Activated CD8-positive, alpha-beta T cell treated with anti-CD3 and anti-CD28 coated beads for 36 hours (primary cell): ENCODE results near the gene MS4A15. TPM values are rescaled to one million over a fixed set of nuclear protein-coding genes. Genes with fewer than 3 reads are reported as not detected.

Experiments used
- ATAC-seq: fragments of 200-7000 bp; cut with Tn5 transposase; one replicate; pipeline ENCODE4 v1.10.0; 2021; ENCODE audit warnings: mild to moderate bottlenecking, moderate library complexity
- CTCF ChIA-PET: fragments of 350-600 bp; sonication (Branson Sonifier 250); formaldehyde crosslinking; loops from one replicate; lab custom pipeline; 2021; ENCODE audit warnings: antibody characterized with exemption; lab: Charles Lee
- POLR2A ChIA-PET: fragments of 350-600 bp; sonication (Branson Sonifier 250); formaldehyde crosslinking; loops from one replicate; lab custom pipeline; 2021; ENCODE audit warnings: antibody characterized with exemption; lab: Charles Lee
- DNase-seq: peaks from one replicate; pipeline ENCODE4 v3.0.0-alpha.2; 2020
- H3K27ac Mint-ChIP-seq: one replicate; pipeline ENCODE4 v1.8.0; 2021; ENCODE audit warnings: mild to moderate bottlenecking, mixed read lengths
- H3K27me3 Mint-ChIP-seq: one replicate; pipeline ENCODE4 v1.8.0; 2021; ENCODE audit warnings: mixed read lengths
- H3K36me3 Mint-ChIP-seq: one replicate; pipeline ENCODE4 v1.8.0; 2021; ENCODE audit warnings: low read depth, mixed read lengths
- H3K4me1 Mint-ChIP-seq: one replicate; pipeline ENCODE4 v1.8.0; 2021; ENCODE audit warnings: low read depth, mixed read lengths
- H3K4me3 Mint-ChIP-seq: one replicate; pipeline ENCODE4 v1.8.0; 2021; ENCODE audit warnings: mild to moderate bottlenecking, moderate library complexity, mixed read lengths
- H3K9me3 Mint-ChIP-seq: one replicate; pipeline ENCODE4 v1.8.0; 2021; ENCODE audit warnings: mixed read lengths
- intact Hi-C: fragments of 100-400 bp; cut with micrococcal nuclease; formaldehyde crosslinking; loops from one replicate; pipeline ENCODE4 v1.10.0; 2022
- total RNA-seq, 2 experiments: library from RNA; stranded (reverse); gene quantifications; one replicate each; pipeline ENCODE4 v1.2.3, GENCODE V29; 2021
- TF ChIP-seq, protein P1 (sequence below): fragments of 200-600 bp; IDR thresholded peaks from one replicate; pipeline ENCODE4 v1.8.0; 2022; ENCODE audit warnings: antibody characterized with exemption, mild to moderate bottlenecking

MS4A15 gene
- total RNA-seq, 2 experiments from 2014 or later: not detected

DNA sequence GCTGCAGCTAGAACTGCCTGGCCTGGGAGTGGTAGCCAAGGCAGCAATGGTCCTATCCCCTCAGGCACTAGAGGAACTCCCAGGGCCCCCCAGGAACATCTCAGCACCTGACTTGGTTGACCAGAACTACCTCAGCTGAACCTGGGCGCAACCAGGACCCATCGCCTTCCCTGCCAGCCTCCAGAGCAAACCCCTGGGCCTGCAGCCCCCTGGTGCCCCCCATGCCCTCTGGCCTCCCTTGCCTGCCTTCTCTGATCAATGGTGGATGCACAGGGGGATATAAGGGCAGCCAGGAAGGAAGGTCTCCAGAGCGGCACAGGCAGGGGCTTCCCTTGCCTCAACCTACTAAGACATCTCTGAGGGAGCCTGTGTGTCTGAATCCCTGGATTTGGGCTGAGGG is 42.0 kb downstream of the MS4A15 start:
- Mint-ChIP-seq H3K4me1 (no peaks in the 10 kb centered on the region), H3K27me3 (no peaks in the 10 kb centered on the region), H3K4me3 (no peak overlapping the region), H3K36me3 (no peaks in the 10 kb centered on the region), H3K27ac (no peak overlapping the region), H3K9me3 (no peaks in the 10 kb centered on the region)
- ChIA-PET POLR2A (no interaction called here), CTCF (interaction anchor here (1.4 kb wide), 1 partner anchor 23 kb away, joined by 6 read pairs; no protein-coding TSS in a partner anchor)
- DNase-seq: no peak
- intact Hi-C loops: no loop called here
- ATAC-seq: no peak
- TF ChIP-seq, protein P1, sequence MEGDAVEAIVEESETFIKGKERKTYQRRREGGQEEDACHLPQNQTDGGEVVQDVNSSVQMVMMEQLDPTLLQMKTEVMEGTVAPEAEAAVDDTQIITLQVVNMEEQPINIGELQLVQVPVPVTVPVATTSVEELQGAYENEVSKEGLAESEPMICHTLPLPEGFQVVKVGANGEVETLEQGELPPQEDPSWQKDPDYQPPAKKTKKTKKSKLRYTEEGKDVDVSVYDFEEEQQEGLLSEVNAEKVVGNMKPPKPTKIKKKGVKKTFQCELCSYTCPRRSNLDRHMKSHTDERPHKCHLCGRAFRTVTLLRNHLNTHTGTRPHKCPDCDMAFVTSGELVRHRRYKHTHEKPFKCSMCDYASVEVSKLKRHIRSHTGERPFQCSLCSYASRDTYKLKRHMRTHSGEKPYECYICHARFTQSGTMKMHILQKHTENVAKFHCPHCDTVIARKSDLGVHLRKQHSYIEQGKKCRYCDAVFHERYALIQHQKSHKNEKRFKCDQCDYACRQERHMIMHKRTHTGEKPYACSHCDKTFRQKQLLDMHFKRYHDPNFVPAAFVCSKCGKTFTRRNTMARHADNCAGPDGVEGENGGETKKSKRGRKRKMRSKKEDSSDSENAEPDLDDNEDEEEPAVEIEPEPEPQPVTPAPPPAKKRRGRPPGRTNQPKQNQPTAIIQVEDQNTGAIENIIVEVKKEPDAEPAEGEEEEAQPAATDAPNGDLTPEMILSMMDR: no peak

DNA sequence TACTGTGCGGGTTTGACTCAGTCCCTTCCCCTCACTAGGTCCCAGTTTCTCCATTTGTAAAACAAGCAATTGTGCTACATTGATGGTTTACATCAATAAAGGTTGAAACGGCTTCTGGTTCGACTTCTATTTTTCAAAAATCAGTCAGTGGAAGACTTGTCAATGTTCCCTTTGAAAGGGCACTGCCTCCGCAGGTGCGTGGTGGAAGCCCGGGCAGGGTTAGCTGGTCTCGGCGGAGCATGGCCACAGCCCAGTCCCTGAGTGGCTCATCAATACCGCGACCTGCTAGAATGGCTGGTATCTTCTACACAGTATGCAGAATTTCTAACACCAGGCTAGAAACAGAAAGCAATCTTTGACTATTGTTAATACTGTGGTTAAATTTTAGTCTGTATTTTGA is 44.5 kb downstream of the MS4A15 start:
- DNase-seq (no peak), ATAC-seq (no peak)
- Mint-ChIP-seq H3K9me3 (no peaks in the 10 kb centered on the region), H3K27me3 (no peaks in the 10 kb centered on the region), H3K36me3 (no peaks in the 10 kb centered on the region), H3K4me1 (peaks cover 2% of the 10 kb centered on the region), H3K4me3 (no peak overlapping the region), H3K27ac (no peak overlapping the region)
- ChIA-PET CTCF (no interaction called here), POLR2A (no interaction called here)
- intact Hi-C loops: no loop called here
- TF ChIP-seq, protein P1: no peak

DNA sequence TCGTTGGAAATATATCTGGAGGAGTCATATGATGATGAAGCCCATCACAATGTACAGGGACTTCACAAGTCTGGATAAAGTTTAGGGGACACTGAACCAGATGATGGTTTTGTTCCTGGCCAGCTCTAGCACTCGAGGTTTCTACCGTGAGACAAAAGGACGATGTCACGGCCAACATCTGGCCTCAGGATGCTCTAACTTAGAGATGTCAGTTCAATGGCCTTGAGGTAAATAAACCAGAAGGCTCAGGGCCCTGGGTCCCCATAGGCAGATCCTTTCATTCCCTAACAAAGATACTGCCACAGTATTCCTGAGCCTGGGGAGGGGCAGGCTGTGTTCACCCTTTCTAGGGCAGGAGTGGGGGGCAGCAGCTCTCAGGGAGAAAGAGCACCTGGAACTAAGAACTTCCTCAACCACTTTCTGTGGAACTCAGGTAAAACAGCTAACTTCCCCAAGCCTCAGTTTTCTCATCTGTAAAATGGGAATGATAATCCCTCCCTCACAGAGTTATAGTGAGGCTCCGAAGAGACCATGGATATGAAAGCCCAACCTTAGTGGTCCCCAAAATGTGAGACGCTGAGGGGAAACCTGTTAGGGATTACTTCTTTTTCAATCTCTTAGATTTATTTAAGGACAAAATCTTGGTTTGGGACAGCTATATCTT is 46.7 kb downstream of the MS4A15 start:
- Mint-ChIP-seq H3K27ac (no peak overlapping the region), H3K27me3 (no peaks in the 10 kb centered on the region), H3K4me1 (peaks cover 2% of the 10 kb centered on the region), H3K4me3 (no peak overlapping the region), H3K36me3 (no peaks in the 10 kb centered on the region), H3K9me3 (no peaks in the 10 kb centered on the region)
- TF ChIP-seq, protein P1: no peak
- ChIA-PET CTCF (no interaction called here), POLR2A (no interaction called here)
- intact Hi-C loops: no loop called here
- ATAC-seq: no peak
- DNase-seq: no peak

DNA sequence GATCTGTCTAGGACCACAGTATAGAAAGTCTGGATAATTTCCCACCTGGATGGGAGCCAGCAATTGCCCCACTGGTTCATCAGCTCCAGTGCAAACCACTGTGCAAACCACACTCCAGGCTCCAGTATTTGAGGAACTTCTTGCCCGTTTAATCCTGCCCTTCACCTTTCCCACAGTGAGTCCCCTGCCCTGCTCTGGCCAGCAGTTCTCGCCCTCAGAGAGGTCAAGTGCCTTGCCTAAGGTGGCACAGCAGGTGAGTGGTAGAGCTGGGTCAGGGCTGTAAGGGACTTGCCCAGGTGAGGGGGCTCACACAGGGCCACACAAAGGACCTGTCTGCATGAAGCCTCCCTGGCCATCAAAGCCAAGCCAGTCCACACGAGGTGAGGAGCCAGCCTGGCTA is 52.6 kb downstream of the MS4A15 start:
- Mint-ChIP-seq H3K36me3 (no peaks in the 10 kb centered on the region), H3K27me3 (peaks cover 5% of the 10 kb centered on the region), H3K4me1 (peaks cover 2% of the 10 kb centered on the region), H3K9me3 (no peaks in the 10 kb centered on the region), H3K27ac (no peak overlapping the region), H3K4me3 (no peak overlapping the region)
- ATAC-seq (no peak), DNase-seq (no peak)
- ChIA-PET CTCF (interaction anchor here (1.1 kb wide), 1 partner anchor 31 kb away, joined by 3 read pairs; no protein-coding TSS in a partner anchor), POLR2A (no interaction called here)
- intact Hi-C loops: no loop called here
- TF ChIP-seq, protein P1: no peak

DNA sequence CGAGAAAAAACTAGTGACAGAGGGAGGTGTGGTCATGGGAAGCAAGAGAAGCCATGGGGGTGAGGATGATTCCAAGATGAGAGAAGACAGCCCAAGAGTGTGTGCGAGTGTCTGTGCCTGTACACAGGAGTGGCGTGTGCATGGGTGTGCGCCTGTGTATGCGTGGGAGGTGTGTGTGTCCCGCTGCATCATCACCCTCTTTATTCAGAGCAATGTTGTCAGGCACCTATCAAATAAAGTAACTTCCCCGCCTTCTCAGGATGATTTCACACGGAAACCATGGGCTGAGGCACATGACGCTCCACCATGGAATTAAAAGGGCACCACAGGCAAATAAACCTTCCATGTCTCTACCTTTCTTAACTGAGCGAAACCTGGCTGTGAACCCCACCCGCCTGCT is 53.0 kb downstream of the MS4A15 start:
- Mint-ChIP-seq H3K4me1 (peaks cover 2% of the 10 kb centered on the region), H3K27me3 (peaks cover 5% of the 10 kb centered on the region), H3K36me3 (no peaks in the 10 kb centered on the region), H3K9me3 (no peaks in the 10 kb centered on the region), H3K27ac (no peak overlapping the region), H3K4me3 (no peak overlapping the region)
- TF ChIP-seq, protein P1: no peak
- ChIA-PET CTCF (no interaction called here), POLR2A (no interaction called here)
- DNase-seq: no peak
- intact Hi-C loops: no loop called here
- no peak for ATAC-seq
